Calu3 (cell line): ENCODE data around the gene CHRNA4. TPM values are rescaled to one million over a fixed set of nuclear protein-coding genes. Genes with fewer than 3 reads are reported as not detected.
"Not testable (repeated sequence)": the region's sequence is repeated elsewhere in the genome, so short reads cannot be mapped to it uniquely, and the experiment has no call there.

ENCODE experiments used
- BruUV-seq: library from RNA; stranded (reverse); fragments of 400-500 nt; replicated peaks from 2 replicates; lab custom pipeline; 2021; lab: Mats Ljungman, UMichigan
- CTCF ChIA-PET: fragments of 300-600 bp; sonication (Branson Sonifier 250); formaldehyde crosslinking; loops from one replicate; lab custom pipeline; 2022; ENCODE audit warnings: antibody characterized with exemption; lab: Charles Lee
- DNase-seq: peaks from one replicate; pipeline ENCODE4 v3.0.0; 2022
- H3K27ac Mint-ChIP-seq: one replicate; pipeline ENCODE4 v1.8.0; 2022; ENCODE audit warnings: mixed read lengths; ENCODE audit not compliant: unreplicated experiment
- H3K27me3 Mint-ChIP-seq: one replicate; pipeline ENCODE4 v1.8.0; 2022; ENCODE audit warnings: mixed read lengths; ENCODE audit not compliant: unreplicated experiment
- H3K36me3 Mint-ChIP-seq: one replicate; pipeline ENCODE4 v1.8.0; 2022; ENCODE audit warnings: mild to moderate bottlenecking, moderate library complexity, mixed read lengths; ENCODE audit not compliant: insufficient read depth, unreplicated experiment
- H3K4me1 Mint-ChIP-seq: one replicate; pipeline ENCODE4 v1.8.0; 2022; ENCODE audit warnings: mild to moderate bottlenecking, low read depth, mixed read lengths; ENCODE audit not compliant: unreplicated experiment
- H3K4me3 Mint-ChIP-seq: one replicate; pipeline ENCODE4 v1.8.0; 2022; ENCODE audit warnings: mild to moderate bottlenecking, low read depth, moderate library complexity, mixed read lengths; ENCODE audit not compliant: unreplicated experiment
- H3K9me3 Mint-ChIP-seq: one replicate; pipeline ENCODE4 v1.8.0; 2022; ENCODE audit warnings: low read depth, mixed read lengths; ENCODE audit not compliant: unreplicated experiment
- CTCF ChIP-seq: fragments of 200-600 bp; IDR thresholded peaks from one replicate; pipeline ENCODE4 v1.8.0; 2022; ENCODE audit warnings: antibody characterized with exemption; ENCODE audit not compliant: unreplicated experiment
- intact Hi-C: fragments of 100-400 bp; cut with micrococcal nuclease; formaldehyde crosslinking; loops from one replicate; pipeline ENCODE4 v1.10.0; 2022; ENCODE audit not compliant: unreplicated experiment
- total RNA-seq: library from RNA; stranded (reverse); gene quantifications from 2 replicates; pipeline ENCODE4 v1.2.3, GENCODE V29; 2022

CHRNA4 gene
- total RNA-seq, 1 experiment from 2014 or later: not detected

GRCh38 chr20:63337786-63338420, 23.2 kb downstream of the CHRNA4 start:
- CTCF ChIA-PET: interaction anchor here (1.3 kb wide), 1 partner anchor 44 kb away, joined by 4 read pairs; no protein-coding TSS in a partner anchor
- no TSS peak for BruUV-seq
- intact Hi-C loops: no loop called here

GRCh38 chr20:63336232-63336752, 24.9 kb downstream of the CHRNA4 start:
- Mint-ChIP-seq H3K9me3 (peaks cover 5% of the 10 kb centered on the region), H3K36me3 (peaks cover 10% of the 10 kb centered on the region), H3K27me3 (peaks cover 93% of the 10 kb centered on the region), H3K4me3 (no peak overlapping the region), H3K27ac (no peak overlapping the region), H3K4me1 (no peaks in the 10 kb centered on the region)
- CTCF ChIA-PET: no interaction called here
- intact Hi-C loops: no loop called here
- DNase-seq: no peak
- TF ChIP-seq CTCF: no peak
- BruUV-seq: no TSS peak

More at GRCh38 chr20:63337786-63338420, 23.2 kb downstream of the CHRNA4 start:
- peaks cover 93% of the 10 kb centered on the region for H3K27me3 Mint-ChIP-seq
- H3K9me3 Mint-ChIP-seq: peaks cover 2% of the 10 kb centered on the region
- TF ChIP-seq CTCF: no peak
- H3K27ac Mint-ChIP-seq: no peak overlapping the region
- peaks cover 10% of the 10 kb centered on the region for H3K36me3 Mint-ChIP-seq
- no peak for DNase-seq
- no peaks in the 10 kb centered on the region for H3K4me1 Mint-ChIP-seq
- no peak overlapping the region for H3K4me3 Mint-ChIP-seq

- DNase-seq: no peak
- BruUV-seq: no TSS peak
- Mint-ChIP-seq H3K9me3 (peaks cover 5% of the 10 kb centered on the region), H3K4me1 (no peaks in the 10 kb centered on the region), H3K36me3 (peaks cover 10% of the 10 kb centered on the region), H3K27me3 (peaks cover 93% of the 10 kb centered on the region), H3K27ac (no peak overlapping the region), H3K4me3 (no peak overlapping the region)
- CTCF ChIA-PET: no interaction called here
- TF ChIP-seq CTCF: no peak
- intact Hi-C loops: no loop called here
These were observed 25.4 kb downstream of the CHRNA4 start for GRCh38 chr20:63335711-63336110.

- BruUV-seq, H3K9me3 Mint-ChIP-seq, H3K4me1 Mint-ChIP-seq, H3K4me3 Mint-ChIP-seq, CTCF ChIA-PET, intact Hi-C loops, H3K27ac Mint-ChIP-seq, DNase-seq: not testable (repeated sequence)
- H3K27me3 Mint-ChIP-seq: peaks cover 95% of the 10 kb centered on the region
- peaks cover 10% of the 10 kb centered on the region for H3K36me3 Mint-ChIP-seq
These were observed 26.1 kb downstream of the CHRNA4 start for GRCh38 chr20:63335060-63335459.

GRCh38 chr20:63334356-63334755, 26.8 kb downstream of the CHRNA4 start:
- TF ChIP-seq CTCF: no peak
- Mint-ChIP-seq H3K27ac (no peak overlapping the region), H3K9me3 (peaks cover 5% of the 10 kb centered on the region), H3K4me1 (no peaks in the 10 kb centered on the region), H3K27me3 (peaks cover 100% of the 10 kb centered on the region), H3K4me3 (no peak overlapping the region), H3K36me3 (peaks cover 10% of the 10 kb centered on the region)
- intact Hi-C loops: no loop called here
- CTCF ChIA-PET: no interaction called here
- BruUV-seq: no TSS peak
- DNase-seq: no peak
